ENCODE results near the gene SCN5A.

Gene SCN5A

DNA sequence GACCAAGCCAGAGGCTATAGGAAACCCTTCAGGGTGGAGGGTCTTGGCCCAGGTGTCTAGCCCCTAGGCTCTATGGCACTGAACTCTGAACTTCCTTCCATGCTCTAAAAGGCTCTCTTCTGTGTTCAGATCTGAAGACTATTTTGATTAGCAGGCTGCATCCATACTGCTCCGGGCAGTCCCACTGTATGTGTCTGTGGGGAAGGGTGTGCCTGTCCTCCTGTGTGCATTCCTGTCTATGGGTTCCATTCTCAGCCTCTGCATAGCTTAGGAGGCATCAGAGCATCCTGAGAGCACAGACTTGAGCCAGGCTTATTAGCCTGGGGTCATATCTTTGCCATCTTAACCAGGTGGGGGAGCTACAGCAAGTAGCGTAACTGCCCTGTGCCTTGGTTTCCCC is 115.3 kb downstream of the SCN5A start:
- no peaks in the 10 kb centered on the region for H3K27me3 ChIP-seq (ENCODE audit: insufficient read depth, low read depth, severe bottlenecking)
- H3K4me3 ChIP-seq (ENCODE audit: low read depth, low read length): no peak overlapping the region
- TF ChIP-seq, protein P1, sequence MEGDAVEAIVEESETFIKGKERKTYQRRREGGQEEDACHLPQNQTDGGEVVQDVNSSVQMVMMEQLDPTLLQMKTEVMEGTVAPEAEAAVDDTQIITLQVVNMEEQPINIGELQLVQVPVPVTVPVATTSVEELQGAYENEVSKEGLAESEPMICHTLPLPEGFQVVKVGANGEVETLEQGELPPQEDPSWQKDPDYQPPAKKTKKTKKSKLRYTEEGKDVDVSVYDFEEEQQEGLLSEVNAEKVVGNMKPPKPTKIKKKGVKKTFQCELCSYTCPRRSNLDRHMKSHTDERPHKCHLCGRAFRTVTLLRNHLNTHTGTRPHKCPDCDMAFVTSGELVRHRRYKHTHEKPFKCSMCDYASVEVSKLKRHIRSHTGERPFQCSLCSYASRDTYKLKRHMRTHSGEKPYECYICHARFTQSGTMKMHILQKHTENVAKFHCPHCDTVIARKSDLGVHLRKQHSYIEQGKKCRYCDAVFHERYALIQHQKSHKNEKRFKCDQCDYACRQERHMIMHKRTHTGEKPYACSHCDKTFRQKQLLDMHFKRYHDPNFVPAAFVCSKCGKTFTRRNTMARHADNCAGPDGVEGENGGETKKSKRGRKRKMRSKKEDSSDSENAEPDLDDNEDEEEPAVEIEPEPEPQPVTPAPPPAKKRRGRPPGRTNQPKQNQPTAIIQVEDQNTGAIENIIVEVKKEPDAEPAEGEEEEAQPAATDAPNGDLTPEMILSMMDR (IDR thresholded peaks at IDR 0.05; ENCODE audit: low read depth, low read length): no peak

DNA sequence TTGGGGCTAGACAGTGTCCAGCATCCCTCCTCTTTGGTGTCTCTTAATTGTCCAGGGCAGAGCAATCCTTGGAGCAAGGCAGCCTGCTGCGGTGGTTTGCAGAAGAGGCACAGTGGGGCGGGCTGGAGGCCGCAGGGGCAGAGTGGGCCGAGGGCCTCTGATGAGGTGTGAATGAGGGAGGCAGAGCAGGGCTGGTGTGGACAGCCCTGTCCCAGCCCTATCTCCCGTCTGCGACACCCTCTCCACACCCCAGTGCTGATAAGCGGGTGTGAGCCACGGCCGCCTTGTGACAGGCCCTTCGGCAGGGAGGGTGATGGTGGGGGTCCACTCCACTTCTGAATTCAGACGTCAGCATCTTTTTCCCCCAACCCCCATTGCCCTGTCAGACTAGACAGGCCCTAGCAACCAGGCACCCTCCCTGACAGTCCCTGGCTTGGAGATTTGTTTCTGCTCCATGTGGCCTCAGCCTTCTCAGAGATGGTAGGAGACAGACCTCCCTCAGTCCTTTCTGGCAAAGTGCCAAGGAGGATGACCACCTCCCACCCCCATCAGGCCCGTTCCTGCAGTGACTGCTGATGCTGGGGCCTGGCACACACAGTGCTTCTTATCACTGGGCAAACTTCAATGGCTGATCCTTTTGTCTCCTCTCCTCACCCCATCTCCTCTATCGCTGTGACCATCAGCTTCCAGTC is 116.1 kb downstream of the SCN5A start:
- no peaks in the 10 kb centered on the region for H3K27me3 ChIP-seq (ENCODE audit: insufficient read depth, low read depth, severe bottlenecking)
- DNase-seq: no peak
- no peak overlapping the region for H3K4me3 ChIP-seq (ENCODE audit: low read depth, low read length)
- TF ChIP-seq, protein P1 (IDR thresholded peaks at IDR 0.05; ENCODE audit: low read depth, low read length): no peak
- no peaks in the 10 kb centered on the region; the same call in 1 of the 2 replicates for H3K36me3 ChIP-seq
- no peak overlapping the region for H3K27ac ChIP-seq
- no peaks in the 10 kb centered on the region for H3K9me3 ChIP-seq (ENCODE audit: severe bottlenecking)

More for the DNA sequence above, 115.3 kb downstream of the SCN5A start:
- H3K36me3 ChIP-seq: no peaks in the 10 kb centered on the region; the same call in 1 of the 2 replicates
- no peak overlapping the region for H3K27ac ChIP-seq
- DNase-seq: no peak
- H3K9me3 ChIP-seq (ENCODE audit: severe bottlenecking): no peaks in the 10 kb centered on the region

DNA sequence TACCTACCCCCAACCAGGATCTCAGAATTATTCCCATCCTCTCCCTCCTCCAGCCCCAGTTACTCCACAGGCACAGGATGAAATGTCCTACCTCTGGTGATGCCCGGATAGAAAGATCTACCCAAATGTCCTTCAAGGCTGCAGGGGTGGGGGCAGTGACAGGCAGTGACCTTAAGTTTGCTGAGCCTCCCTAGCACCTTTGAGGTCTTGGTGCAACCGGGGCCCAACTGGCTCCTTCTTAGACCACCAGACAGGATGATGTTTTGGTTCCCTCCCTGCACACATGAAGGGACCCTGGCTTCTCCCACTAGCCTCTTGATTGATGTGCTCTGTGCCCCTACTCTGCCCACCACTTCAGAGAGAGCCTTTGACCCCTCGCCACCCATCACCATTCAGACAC is 117.0 kb downstream of the SCN5A start:
- Histone ChIP-seq H3K4me3 (ENCODE audit: low read depth, low read length) (no peak overlapping the region), H3K27me3 (ENCODE audit: insufficient read depth, low read depth, severe bottlenecking) (no peaks in the 10 kb centered on the region), H3K36me3 (no peaks in the 10 kb centered on the region; the same call in none of the 2 replicates), H3K9me3 (ENCODE audit: severe bottlenecking) (no peaks in the 10 kb centered on the region), H3K27ac (no peak overlapping the region)
- TF ChIP-seq, protein P1 (IDR thresholded peaks at IDR 0.05; ENCODE audit: low read depth, low read length): no peak
- DNase-seq: no peak

DNA sequence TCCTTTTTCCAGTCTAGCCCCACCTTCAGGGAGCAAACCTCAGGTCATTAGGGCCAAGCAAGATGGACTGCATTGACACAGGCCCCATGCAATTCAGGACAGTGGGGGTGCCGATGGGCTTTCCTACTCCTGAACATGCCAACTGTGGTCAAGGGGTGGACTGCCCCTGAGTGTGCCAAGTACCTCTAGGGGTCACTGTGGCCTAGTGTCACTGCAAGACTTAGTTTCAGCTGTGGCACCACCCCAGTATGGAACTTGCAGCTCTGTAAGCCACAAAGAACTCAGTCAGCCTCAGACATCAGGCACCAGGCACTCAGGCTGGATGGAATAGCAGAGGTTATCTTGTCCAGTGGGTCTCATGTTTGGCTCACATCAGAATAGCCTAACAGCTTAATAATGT is 121.0 kb downstream of the SCN5A start:
- TF ChIP-seq, protein P1 (IDR thresholded peaks at IDR 0.05; ENCODE audit: low read depth, low read length): peak; percentile 73
- DNase-seq: peak; percentile 70
- Histone ChIP-seq H3K27me3 (ENCODE audit: insufficient read depth, low read depth, severe bottlenecking) (no peaks in the 10 kb centered on the region), H3K27ac (no peak overlapping the region), H3K9me3 (ENCODE audit: severe bottlenecking) (no peaks in the 10 kb centered on the region), H3K4me3 (ENCODE audit: low read depth, low read length) (no peak overlapping the region), H3K36me3 (peaks cover 11% of the 10 kb centered on the region)

DNA sequence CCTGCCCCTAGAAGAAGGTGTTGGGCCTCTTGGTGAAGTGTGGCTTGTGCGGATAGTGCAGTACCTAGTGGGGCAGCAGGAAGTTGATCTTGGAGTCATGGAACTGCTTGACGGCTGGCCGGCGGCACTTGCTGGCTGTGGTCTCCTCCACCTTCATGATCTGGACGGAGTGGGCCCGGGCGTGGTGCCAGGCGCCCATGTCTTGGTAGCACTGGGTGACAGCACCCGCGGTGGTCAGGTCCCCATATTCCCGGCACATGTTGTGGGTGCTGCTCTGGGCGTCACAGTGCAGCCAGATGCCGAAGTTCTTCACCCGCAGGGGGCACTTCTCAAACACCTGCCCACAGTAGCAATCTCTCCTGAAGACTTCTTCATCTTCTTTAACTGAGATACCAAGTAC is 122.7 kb downstream of the SCN5A start:
- no peak overlapping the region for H3K27ac ChIP-seq
- no peak overlapping the region for H3K4me3 ChIP-seq (ENCODE audit: low read depth, low read length)
- H3K9me3 ChIP-seq (ENCODE audit: severe bottlenecking): no peaks in the 10 kb centered on the region
- no peak for DNase-seq
- H3K36me3 ChIP-seq: peaks cover 11% of the 10 kb centered on the region
- H3K27me3 ChIP-seq (ENCODE audit: insufficient read depth, low read depth, severe bottlenecking): no peaks in the 10 kb centered on the region
- TF ChIP-seq, protein P1 (IDR thresholded peaks at IDR 0.05; ENCODE audit: low read depth, low read length): no peak
